HUDEP-2 (cell line): ENCODE data around the gene ZNF189.

Experiments
- DNase-seq, 76 experiments: peaks; one replicate each; lab custom pipeline; 2025; ENCODE audit not compliant: unreplicated experiment in 76 of 76; lab: John Stamatoyannopoulos, UW

Gene ZNF189

DNA sequence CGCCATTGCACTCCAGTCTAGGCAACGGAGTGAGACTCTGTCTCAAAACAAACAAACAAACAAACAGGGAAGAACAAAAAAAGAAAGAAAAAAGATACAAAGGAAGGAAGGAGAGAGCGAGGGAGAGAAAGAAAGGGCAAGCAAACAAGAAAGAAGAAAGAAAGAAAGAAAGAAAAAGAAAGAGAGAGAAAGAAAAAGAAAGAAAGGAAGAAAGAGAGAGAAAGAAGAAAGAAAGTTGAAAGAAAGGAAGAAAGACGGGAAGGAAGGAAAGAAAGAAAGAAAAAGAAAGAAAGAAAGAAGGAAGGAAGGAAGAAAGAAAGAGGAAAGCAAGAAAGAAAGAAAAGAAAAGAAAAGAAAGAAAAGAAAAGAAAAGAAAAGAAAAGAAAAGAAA lies 50.0 kb downstream of the ZNF189 start:
- no peak for DNase-seq

GRCh38 chr9:101449071-101449721 lies 50.5 kb downstream of the ZNF189 start:
- DNase-seq, result peak in 70 of 76 experiments; percentile 2 to 85 (median 64)

DNA sequence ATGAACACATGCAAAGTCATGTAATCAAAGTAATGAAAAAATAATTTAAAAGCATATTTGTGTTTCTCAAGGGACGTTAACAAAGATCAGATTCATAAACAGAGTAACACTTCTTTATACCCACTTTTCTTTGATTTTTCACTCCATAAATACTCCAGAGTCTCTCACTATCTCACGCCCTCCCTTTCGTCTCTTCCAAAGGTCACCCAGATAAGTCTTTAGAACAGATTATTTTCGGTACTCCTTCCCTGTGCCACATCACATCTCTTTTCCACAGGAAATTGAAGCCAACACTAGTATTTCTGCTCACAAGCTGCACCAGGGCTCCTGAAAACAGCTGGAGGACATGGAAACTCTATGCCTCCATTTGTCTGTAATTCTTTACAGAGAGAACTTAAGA lies 52.3 kb downstream of the ZNF189 start:
- no peak for DNase-seq

DNA sequence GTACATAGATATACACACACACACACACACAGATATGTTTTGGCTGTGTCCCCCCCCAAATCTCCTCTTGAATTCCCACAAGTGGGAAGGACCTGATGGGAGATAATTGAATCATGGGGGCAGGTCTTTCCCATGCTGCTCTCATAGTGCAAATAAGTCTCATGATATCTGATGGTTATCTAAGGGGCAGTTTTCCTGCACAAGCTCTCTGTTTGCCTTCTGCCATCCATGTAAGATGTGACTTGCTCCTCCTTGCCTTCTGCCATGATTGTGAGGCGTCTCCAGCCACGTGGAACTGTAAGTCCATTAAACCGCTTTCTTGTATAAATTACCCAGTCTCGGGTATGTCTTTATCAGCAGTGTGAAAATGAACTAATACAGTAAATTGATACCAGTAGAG lies 52.8 kb downstream of the ZNF189 start:
- no peak for DNase-seq

DNA sequence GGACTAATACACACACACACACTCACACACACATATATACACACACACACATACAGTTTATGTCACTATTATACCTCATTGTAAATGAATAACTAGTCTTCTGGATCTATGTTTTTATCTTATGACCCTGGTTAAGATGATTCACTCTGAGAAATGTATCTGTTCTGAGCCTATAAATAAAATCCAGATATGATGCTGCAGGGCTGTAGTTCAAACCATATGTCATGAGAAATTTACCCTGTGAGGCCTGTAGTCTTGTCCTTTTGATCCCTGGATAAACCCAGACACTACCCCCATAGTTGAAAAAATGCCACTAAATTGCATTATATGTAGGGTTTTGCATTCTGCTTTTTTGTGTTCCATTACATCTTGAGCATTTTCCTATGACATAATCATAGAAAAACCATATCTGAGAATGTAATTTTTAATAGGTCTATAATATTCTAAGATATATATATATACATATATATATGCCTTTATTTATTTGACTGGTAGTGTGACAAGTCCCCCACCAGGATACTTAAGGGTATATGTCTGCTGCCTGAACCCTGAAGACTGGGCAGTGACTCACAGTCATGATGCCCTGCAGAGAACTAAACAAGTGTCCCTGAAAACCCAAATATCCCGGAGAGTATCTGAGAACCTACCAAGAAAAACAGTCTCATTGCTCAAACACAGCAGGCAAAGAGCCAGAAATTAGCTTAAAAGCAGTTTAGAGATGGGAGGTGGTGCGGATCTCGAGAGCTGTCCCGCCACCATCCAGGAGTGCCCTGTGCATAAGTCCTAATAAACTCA lies 55.3 kb downstream of the ZNF189 start:
- DNase-seq, result no peak

- no peak for DNase-seq
These were observed 57.1 kb downstream of the ZNF189 start for GRCh38 chr9:101455656-101456240.

DNA sequence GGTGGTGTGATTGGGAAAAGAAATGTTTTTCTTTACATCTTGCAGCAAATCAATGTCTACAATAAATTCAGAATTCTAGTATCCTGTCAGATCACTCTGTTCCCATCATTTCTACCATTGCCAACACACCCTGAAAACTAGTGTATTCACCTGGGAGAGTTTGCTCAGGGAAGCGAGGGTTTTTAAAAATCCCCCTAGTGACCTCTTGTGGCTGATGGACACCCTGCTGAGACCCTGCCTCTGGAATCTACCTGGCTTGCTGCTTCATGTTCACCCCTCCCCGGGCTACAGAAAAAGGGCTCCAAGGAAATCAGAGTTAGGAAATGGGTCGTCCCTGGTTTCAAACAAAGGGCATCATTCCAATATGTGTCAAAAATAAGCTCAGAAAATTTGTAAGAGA lies 58.4 kb downstream of the ZNF189 start:
- DNase-seq, result no peak

GRCh38 chr9:101458963-101459631 lies 60.4 kb downstream of the ZNF189 start:
- DNase-seq, result peak in 57 of 76 experiments; percentile 1 to 82 (median 40)
